ENCODE results near the gene EEF1A2.

EEF1A2 gene

DNA sequence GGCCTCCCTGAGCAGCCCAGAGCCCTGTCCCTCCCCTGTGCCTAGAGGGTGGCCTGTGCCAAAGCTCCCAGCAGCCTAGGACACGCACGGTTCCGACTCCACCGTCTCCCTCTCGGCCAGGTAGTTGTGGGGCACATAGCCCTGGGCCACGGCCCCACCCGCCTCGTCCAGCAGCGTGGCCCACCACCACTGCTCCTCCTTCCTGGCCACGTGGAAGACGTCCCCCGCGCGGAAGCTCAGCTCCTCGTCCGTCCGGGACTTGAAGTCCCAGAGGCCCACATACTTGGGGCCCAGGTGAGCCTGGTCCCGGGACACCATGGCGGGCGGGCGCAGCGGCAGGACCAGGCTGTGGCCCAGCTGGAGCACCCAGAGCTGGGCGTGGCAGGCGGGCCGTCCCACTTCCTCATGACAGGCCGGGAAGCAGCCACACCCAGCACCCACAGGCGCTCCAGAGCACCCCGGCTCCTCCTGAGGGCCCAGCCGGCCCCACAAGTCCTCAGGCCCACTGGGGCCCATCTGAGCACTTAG is 38.2 kb upstream of the EEF1A2 start, which contains the start of gene PTK6:
Gene PTK6, minus strand, starts transcription at position 380 of the 528 bp plus-strand sequence. Its CDS starts 62 bp downstream, at position 318.
- DNase-seq (ENCODE audit: low read depth) = no peak

DNA sequence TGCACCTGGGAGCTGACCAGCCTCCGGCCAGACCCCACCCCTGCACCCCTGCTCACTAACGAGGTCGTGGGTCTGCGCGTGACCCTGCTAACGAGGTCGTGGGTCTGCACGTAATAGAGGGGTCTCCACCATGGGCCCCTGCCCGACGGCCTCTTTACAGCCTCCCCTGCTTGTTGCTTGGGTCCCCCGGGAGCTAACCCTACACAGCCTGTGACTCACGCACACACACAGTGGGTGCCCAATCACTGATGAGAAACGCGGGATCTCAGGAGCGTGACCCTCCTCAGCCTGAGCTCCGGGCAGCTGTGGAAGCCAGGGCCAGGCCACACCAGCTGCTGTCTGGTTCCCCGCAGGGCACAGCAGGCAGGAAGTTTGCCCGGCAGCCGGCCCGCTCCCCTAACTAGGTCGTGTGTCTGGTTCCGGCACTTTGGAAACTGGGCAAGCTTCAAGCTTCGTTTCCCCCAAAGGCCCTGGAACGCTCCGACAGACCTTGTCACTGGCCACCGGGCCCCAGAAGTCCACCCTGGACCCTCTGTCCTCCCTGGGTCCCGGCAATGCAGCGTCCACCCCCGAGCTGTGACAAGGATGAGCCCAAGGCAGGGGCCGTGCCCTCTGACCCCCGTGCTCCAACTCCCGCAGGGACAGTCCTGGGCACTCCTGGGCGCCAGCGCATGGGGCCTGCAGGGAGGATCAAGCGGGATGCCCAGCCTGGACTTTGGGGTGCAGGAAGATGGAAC is 37.5 kb upstream of the EEF1A2 start:
- DNase-seq (ENCODE audit: low read depth) = no peak

DNA sequence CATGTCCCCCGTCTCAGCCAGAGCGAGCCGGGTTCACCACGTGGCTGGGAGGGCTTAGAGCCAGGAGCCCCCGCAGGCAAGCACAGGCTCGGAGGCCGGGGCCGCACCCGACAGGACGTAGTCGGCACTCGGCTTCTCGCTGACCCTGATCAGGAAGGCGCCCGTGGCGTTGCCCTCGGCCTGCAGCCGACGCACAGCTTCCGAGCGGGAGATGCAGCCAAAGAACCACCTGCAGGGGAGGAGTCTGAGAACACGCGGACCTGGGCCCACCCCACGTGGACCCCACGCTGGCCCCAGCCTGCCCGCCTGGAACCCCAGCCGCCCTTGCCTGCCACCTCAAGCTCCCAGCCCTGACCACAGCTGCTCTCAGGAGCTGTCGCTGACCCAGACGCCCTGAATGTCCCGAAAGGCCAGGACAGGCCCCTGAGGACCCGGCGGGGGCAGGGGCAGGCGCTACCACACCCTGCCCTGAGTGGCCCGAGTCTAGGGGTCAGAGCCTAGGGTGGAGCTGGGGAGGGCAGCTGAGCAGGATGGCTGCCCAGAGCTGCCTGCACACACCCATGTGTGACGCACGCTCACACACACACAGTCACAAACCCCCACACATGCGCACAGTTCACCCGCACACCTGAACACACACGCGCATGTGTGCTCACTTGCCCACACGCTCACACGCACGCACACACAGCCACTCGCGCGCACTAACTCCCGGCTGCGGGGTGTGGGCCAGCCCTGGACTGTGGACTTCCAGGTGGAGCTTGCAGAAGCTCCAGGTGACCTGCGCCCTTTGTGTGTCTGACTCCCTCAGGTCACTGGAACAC is 36.2 kb upstream of the EEF1A2 start:
- DNase-seq (ENCODE audit: low read depth) = no peak

DNA sequence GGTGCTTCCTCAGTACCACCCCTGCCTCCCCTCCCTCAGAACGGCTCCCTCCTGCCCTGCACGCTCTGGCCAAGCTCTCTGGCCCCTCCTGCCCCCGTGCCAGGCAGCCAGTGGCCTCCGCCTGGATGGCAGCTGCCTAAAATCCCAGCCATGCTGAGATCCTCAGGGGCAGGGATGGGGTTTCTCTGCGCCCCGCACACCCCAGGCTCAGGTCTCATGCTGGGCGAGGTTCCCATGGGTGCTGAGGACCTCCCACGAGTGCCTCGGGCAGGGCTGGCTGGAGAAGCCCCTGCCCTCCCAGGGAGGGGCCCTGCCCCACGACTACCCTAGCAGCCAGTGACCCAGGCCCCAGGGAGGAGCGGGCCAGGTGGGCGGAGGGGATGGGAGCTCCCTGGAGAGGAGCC is 35.5 kb upstream of the EEF1A2 start:
- DNase-seq (ENCODE audit: low read depth) = no peak

DNA sequence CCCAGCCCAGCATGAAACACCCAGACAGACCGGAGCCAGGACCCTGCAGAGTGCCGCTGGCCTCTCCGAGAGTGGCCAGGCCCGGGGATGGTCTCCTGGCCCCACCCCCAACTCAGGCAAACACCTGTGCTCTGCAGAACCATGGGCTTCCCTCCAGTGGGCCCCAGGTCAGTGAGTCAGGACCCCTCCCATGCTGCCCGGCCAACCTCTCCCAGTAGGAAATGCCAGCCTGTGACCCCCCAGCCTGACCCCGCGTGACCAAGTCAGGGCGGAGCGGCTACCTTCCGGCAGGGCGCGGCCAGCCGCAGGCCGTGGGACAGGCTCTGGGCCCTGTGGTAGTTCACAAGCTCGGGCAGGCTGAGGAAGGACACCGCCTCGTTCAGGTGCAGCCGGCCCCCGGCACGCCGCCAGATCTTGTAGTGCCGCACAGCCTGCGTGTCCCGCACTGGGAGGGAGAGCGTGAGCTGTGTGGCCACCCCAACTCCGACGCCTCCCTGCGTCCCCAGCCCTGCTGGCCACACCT is 35.0 kb upstream of the EEF1A2 start:
- DNase-seq (ENCODE audit: low read depth) = no peak

DNA sequence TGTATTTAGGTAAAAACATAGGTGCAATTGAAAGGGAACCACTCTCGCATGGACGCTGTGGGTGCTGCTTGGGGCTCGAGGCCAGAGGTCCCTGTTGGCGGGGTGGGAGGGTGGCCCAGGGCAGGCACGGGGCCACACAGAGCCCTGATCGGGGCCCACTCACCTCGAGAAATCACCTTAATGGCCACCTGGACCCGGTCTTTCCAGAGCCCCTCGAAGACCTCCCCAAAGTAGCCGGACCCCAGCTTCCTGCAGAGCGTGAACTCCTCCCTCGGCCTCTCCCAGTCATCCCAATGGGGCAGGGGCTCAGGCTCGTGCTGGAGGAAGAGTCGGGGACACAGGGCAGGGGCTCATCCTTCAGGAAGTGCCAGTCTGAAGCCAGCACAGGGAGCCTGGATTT is 34.5 kb upstream of the EEF1A2 start:
- DNase-seq (ENCODE audit: low read depth) = no peak

DNA sequence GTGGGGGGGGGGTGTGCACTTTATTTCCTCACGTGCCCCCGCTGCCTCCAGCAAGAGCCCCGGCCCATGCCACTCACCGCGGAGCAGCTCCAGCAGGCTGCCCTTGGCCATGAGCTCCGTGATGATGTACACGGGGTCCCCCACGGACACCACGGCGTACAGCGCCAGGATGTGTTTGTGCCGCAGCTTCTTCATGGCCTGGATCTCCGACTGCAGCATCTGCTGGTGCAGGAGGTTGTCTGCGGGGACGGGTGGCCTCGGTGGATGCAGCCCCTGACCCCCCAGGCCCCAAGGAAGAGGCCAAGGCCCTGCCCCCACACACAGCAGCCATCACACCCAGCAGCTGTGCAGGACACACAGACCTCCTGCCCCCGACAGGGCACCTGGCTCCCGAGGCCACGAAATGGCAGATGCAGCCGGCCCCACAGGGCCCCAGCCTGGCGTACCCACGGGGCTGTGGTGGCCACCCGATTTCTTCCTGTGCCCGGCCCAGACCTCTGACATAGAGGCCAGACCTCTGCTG is 33.6 kb upstream of the EEF1A2 start:
- DNase-seq (ENCODE audit: low read depth) = no peak

DNA sequence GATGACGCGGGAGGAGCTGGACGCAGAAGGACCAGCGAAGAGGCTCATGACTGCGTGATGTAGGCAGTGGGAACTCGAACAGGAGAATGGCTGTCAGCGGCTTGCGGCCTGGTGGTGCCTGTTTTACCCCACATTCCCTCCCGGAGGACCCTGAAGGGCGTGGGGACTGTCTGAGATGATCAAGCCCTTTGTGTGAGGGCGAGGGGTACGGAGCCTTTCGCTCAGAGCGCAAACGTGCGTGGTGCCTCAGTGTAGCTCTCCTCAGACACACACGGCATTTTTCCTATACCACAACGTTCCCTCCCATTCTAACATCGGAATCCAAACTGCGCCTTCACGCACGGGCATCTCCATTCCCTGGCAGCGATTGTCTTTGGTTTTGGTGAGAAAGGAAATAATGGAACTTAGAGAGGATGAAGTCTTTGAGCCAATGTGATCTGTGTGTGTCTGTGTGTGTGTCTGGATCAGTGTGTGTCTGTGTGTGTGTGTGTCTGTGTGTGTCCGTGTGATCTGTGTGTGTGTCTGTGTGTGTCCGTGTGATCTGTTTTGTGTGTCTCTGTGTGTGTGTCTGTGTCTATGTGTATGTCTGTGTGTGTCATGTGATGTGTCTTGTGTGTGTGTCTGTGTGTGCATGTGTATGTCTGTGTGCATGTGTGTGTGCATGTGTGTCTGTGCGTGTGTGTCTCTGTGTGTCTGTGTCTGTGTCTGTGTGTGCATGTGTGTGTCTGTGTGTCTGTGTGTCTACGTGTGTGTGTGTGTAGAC is 33.0 kb upstream of the EEF1A2 start:
- DNase-seq (ENCODE audit: low read depth) = no peak

DNA sequence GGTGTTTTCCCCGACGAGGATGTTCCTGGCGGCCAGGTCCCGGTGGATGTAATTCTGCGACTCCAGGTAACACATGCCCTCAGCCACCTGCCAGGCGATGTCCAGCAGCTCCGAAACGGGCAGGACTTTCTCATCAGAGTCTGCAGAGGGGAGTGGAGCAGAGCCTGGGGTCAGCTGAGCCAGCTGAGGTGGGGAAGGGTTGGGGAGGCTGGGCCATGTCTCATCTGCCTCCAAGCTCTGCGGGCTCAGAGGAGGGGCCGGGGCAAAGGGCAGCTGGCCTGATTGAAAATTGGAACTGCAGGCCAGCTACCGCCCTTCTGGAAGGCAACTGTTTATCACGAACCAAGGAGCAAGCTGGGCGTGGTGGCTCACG is 31.9 kb upstream of the EEF1A2 start:
- no peak for DNase-seq (ENCODE audit: low read depth)

DNA sequence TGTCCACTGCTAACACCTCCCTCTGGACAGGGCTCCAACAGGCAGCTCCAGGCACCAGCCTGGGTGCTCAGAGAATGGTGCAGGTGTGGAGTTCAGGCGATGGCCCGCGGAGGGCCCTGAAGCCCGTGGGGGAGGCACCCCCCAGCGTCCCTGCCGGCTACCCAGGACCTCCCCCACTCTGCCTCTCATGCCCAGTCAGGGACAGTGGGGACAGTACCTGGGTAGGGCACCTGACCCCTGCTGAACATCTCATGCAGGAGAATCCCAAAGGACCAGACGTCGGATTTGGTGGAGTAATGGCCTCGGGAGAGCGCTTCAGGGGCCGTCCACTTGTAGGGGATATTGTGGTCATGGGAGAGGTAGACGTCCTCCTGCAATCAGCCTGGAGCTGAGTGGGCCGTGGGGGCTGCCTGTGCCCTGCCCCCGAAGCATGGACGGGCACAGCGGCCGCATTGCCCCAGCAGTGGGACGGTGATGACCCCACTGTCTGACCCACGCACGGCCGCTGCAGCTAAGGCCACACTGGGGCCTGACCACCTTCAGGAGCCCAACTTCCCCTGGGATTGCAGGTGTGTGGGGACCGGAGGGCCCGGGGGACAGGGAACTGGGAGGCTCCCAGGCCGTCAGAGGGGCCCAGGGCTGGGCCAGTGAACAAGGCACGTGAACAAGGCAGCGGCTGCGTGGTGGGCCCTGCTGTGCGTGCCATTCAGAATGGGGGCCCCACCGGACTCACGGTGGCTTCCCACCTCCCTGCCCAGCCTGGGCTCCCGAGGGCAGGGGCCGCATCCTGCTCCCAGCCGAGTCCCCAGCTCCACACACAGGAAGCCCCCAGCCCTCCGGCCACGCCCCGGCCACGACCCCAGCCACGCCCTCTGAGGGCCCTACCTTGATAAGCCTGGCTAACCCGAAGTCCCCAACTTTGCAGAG is 31.2 kb upstream of the EEF1A2 start:
- no peak for DNase-seq (ENCODE audit: low read depth)

DNA sequence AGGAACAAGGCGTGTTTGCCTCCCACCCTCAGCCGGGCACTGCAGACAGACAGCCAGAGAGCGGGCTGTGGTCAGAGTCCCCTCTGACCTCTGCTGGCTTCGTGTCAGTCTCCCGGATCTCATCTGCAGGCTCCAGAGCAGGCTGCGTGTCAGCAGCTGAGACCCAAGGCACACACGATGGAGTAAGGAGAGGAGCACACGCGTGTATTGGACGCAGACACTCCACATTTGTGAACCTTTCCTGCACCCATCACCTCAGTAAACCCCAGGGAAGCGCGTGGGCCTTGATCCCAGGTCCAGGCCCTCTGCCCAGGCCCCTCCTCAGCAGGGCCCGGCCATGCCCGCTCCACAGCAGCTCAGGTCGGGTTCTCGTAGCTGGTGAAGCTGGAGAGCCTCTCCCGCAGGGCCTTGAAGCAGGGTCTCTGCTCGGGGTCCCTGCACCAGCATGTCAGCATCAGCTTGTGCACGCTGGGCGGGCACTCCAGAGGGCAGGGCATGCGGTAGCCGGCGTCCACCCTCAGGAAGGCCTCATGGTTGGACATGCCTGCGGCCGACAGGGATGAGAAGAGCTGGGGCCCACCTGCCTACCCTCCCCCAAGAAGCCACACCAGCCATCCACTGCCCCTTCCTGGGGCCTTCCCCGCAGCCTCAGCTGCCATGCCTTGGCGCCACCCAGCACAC is 30.4 kb upstream of the EEF1A2 start:
- DNase-seq (ENCODE audit: low read depth) = no peak

DNA sequence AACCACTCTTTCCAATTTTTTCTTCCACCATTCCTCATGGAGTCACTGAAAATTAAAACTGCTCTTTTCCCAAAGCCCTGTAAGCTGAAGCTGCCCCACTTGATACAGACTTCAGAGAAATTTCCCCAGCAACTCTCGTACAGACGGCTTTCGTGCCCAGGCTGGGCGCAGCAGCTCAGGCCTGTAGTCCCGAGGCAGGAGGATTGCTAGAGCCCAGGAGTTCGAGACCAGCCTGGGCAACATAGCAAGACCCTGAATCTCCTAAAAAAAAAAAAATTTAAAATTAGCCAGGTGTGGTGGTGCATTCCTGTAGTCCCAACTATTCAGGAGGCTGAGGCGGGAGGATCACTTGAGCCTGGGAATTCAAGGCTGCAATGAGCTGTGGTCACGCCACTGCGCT is 28.3 kb upstream of the EEF1A2 start:
- DNase-seq (ENCODE audit: low read depth) = no peak

DNA sequence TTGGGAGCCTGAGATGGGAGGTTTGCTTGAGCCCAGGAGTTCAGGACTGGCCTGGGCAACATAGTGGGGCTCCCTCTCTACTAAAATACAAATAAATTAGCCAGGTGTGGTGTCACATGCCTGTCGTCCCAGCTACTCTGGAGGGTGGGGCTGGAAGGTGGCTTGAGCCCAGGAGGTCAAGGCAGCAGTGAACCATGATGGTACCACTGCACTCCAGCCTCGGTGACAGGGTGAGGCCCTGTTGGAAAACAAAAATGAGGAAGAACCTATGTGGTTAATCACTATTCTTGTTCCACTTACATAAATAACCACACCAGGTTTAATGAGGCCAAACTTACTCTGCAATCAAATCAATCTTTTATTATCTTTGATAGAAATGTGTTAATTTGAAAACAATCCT is 27.1 kb upstream of the EEF1A2 start:
- no peak for DNase-seq (ENCODE audit: low read depth)

DNA sequence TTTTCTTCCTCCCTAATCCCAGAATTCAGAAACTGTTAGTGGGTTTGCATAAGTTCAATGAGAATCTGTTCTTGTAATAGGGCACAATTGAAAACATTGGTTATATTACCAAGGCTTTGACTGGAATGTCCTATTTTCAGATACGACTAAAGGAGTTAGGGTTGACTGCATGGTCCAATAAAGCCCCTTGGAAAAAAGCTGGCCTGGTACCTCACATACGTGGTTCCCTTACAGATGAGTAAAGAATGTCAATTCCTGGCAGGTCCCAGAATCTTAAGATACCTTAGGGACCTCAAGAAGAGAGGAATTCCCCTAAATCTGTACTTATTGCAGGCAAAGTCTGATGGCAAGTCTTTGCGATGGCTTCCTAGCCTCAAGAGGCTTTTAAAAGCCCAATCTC is 26.3 kb upstream of the EEF1A2 start:
- no peak for DNase-seq (ENCODE audit: low read depth)

DNA sequence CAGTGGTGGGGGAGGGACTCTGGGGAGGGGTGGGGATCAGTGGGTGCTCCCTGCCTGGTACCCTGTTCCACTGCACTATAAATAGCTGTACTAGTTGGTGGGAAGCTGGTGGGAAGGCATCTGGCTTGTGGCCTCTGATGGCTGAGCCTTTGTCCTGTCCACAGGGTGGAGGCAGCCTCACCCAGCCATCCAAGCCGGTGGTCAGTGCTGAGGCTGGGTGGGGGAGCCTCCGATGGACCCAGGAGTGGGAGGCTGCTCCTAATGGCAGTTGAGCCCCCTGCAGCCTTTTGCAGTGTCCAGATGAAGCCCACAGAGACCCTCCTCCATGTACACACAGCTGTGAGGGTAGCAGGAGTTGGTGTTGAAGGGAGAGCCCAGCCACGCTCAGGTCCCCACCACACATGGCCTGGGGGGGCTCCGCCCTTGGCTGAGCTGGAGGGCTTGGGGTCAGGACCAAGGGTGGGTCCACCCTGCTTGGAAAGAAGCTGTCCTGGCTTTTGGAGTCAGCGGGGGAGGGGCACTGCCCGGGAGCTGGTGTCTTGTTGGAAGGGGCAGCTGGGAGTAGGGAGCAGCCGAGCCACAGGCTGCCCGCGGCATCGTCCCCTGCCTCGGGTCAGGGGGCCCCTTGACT is 24.2 kb upstream of the EEF1A2 start:
- no peak for DNase-seq (ENCODE audit: low read depth)

DNA sequence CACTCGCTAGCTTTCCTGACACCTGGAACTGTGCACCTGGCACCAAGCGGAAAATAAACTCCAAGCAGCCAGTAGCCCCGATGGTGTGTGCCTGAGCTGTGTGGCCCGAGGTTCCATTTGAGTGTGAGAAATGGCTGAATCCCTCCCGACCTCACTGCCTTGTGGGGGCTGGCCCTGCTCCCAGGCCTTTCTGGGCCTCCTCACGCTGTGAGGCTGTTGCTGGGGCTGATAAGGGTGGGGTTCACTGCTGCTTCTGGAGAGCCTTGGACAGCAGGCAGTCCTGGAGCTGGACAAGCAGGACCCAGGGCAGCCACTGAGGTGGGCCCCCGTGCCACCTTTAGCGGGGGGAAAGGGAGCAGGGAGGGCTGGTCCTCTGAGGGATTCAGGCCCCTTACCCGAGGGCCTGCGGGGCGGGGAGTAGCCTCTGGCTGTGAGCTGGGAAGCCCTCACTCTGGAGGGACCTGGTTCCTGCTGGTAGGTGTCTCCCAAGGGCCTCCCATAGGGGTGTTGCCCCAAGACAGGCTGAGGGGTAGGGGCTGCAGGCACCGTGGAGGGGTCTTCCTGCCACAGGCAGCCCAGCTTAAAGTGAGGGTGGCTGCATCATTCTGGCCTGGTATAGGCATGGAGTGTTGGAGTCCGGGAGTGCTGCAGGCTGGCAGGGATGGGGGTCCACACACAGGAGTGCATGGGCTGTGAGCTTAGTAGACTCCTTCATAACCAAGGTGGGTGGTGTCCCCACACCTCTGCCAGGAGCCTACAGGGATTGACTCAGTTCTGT is 23.4 kb upstream of the EEF1A2 start:
- DNase-seq (ENCODE audit: low read depth) = no peak

DNA sequence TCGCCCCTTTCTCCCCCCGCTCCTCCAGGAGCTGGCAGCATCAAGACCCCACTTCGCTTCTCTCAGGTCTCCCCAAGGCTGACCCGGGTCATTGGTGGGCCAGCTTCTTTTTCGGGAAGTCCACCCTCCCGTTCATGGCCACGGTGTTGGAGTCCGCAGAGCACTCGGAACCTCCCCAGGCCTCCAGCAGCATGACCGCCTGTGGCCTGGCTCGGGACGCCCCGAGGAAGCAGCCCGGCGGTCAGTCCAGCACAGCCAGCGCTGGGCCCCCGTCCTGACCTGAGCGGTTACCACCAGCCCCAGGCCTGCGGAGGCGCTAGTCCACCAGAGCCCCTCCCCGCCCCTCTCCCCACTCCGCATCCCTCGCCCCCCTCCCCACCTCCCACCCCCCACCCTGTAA is 22.7 kb upstream of the EEF1A2 start:
- no peak for DNase-seq (ENCODE audit: low read depth)

DNA sequence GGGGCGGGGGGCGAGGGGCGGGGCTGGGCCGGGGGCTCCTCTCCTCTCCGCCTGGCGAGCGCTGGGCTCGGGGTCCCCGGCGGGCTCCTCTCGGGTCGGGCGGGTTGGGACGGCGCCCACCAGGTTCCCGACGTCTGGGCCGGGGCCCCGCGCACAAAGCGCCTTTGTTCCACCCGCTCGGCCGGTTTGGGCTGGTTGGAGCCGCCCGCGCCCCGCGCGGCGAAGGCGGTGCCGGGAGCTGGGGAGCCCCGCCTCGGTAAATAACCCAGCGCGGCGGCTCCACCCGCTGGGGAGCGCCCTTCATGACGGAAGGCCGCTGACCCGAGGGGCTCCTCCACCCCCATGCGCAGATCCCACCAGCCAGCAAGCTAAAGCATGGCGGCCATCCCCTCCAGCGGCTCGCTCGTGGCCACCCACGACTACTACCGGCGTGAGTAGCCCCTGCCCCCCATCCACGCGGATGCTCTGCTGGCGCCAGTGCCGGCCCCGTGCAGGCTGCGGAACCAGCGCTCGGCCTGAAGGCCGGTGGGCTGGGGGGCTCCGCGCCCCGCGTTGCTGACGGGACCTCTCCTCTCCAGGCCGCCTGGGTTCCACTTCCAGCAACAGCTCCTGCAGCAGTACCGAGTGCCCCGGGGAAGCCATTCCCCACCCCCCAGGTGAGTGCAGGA is 22.2 kb upstream of the EEF1A2 start:
- peak; percentile 27 for DNase-seq (ENCODE audit: low read depth)
